GM12874 (cell line): ENCODE measurements around the gene TMPO.

Experiments
- CTCF ChIP-seq: IDR thresholded peaks from 2 replicates; pipeline ENCODE4 v1.5.1; 2011; ENCODE audit warnings: low read depth, mild to moderate bottlenecking, control low read depth, low read length, moderate library complexity; ENCODE audit not compliant: insufficient read depth

Gene TMPO

GRCh38 chr12:98592825-98593322 is 77.5 kb downstream of the TMPO start:
- TF ChIP-seq CTCF = no peak

- TF ChIP-seq CTCF = no peak
These were observed 78.1 kb downstream of the TMPO start, which contains the start of gene SLC25A3 for GRCh38 chr12:98593351-98594049. Gene SLC25A3 (plus strand): TSS chr12:98593686. CDS start chr12:98593979, 293 bp downstream.

DNA sequence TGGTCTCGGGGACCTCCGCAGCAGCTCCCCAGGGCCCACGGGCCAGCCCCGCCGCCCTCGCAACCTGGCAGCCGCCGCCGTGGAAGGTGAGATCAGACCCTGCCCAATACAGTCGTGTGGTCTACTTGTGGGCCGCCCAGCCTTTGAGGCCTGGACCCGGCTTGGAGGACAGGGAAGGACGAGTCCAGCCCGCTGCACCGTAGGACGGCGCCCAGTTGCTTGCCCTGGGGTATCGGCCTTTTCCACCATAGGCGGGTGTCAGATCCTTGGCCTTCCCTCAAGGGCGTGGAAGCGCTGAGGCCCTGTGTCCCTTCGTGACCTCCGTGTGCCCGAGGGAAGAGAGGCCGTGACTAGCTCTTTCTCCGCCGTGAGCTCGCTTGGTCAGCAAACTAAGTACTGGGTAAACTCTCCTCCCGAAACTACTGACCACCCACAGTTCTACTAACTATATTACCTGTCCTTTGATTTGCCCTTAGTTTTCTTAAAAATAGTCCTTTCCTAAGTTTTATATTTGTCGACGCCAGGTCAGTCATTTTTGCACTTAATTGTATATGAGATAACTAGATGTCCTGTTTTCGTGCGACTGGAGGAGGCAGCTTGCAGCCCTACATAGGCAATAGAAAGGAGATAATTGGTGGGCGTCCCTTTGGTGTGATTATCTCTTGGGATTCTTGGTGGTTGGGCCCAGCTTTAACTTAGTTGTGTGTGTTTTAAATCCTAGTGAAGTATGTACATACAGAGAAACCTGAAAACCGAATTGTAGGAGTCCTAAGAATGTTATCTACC is 78.9 kb downstream of the TMPO start:
- TF ChIP-seq CTCF = no peak

- no peak for TF ChIP-seq CTCF
These were observed 80.0 kb downstream of the TMPO start for GRCh38 chr12:98595243-98595988.
